Measurements from ENCODE around the gene PLPP7.

The PLPP7 gene

DNA sequence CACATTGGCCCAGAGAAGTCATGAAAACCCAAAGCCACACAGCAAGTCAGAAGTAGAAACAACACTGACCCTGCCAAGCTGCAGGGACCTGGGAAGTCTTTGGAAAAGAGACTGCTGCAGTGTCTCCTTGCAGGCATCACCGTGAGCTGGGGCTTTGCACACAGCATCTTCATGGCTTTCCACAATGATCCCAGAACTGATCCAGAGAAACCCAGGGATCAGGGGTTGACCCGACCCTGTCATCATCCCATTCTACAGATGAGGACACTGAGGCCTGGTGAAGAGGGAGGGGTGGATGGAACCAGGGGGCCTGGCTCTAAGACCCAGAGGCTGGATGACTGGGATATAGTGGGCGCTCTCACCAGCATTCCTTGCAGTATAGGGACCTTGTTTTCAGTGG is 8.9 kb upstream of the PLPP7 start:
- no peak for DNase-seq (ENCODE audit: low read depth in 4 of 4, low spot score in 1 of 4)

DNA sequence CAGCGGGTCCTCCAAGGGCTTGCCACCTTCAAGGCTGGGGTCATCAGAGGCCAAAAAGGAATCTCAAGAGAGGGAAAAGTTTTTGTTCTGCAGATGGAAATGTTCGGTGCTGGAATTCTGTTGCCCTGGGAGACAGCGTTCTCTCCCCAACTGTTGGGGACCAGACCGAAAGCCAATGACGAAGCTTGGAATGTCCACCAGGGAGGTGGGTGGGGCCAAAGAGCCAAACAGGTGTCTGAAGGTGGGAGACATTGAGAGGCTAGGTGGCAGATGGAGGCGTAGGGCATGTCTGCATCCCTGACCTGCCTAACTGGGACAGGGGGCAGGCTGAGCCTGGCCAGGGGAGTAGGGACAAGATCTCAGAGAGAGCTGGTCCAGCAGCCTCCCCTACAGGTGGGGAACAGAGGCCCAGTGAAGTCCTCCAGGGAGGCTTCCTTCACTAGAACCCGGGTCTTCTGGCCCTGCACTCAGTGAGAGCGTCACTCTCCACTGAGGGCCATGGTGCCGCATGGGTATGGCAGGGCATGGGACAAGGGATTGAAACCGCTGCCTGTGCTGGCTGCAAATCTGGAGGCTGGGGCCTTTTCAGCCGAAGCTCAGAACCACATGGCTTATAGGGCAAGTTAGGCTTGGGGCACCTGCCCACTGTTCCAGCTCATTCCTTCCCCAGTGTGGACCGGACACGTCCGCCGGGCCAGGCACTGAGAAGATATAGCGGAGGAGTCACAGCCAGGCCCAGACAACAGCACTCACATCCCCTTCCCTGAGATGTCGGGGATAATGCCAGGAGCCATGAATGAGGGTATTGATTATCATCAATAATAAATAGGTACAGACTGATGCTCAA is 8.2 kb upstream of the PLPP7 start:
- DNase-seq (ENCODE audit: low read depth in 4 of 4, low spot score in 1 of 4): no peak

DNA sequence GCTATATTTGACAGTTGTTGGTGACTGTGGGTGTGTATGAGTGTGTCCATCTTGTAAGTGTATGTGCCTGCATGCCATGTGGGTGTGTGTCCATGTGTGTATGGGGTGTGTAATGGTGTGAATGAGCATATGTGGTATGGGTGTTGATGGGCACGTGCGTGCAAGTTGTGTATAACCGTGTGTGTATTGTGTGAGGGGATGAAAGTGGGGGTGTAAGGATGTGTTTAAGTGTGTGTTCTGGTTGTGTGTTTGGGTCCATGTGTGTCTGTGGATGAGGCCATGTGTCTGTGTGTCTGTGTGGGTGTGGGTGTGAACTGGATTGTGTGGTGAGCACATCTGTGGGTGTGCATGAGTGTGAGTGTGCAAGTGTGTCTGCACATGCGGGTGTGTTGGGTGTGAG is 7.3 kb upstream of the PLPP7 start:
- DNase-seq (ENCODE audit: low read depth in 4 of 4, low spot score in 1 of 4): no peak

DNA sequence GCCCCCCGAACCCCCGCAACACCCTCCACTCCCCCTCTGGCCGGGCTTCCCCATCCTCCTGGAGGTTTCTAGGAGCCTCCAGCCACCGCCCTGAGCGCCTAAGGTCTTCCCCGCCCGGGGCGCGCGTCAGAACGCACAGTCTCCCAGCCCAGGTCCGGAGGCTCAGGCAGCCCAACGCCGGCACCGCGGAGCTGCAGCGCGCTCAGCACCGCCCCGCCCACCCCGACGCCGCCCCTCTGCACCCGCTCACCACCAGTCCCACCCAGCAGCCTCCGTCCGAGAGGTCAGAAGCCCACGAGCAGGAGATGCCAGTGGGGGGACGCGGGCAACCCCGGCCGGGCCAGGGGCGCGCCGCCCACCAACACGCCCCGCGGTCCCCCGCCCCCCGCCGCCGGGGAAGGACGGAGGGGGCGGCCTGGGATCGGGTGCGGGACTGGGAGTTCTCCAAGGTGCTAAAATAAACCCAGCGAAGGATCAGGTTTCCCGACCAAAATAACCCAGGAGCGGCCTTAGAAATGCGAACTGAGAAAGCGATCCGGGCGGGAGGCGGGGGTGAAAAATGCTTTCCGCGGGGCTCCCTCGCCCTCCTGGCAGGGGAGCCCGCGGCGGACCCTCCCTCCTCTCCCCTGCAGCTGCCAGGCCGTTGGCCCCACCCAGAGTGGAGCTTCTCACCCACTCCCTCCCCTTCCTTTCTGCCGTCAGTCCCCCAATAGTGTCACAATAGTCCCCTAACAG is 6.7 kb upstream of the PLPP7 start:
- no peak for DNase-seq (ENCODE audit: low read depth in 4 of 4, low spot score in 1 of 4)

DNA sequence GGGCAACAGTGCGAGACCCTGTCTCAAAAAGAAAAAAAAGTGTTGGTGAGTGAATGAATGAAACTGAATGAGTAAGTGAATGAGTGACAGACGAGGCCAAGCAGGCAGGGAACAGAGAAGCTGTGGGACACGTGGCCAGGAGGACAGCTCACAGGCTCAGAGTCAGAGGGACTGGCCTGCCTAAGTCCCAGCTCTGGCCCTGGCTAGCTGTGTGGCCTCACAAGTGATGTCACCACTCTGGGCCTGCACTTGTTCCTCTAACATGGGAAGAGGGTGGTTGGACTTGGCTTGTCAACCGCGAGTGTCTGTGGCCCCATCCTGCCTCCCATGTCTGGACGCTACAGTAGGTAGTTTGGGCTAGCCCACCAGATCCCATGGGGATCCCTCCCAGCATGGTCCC is 4.7 kb upstream of the PLPP7 start:
- DNase-seq (ENCODE audit: low read depth in 4 of 4, low spot score in 1 of 4): no peak

DNA sequence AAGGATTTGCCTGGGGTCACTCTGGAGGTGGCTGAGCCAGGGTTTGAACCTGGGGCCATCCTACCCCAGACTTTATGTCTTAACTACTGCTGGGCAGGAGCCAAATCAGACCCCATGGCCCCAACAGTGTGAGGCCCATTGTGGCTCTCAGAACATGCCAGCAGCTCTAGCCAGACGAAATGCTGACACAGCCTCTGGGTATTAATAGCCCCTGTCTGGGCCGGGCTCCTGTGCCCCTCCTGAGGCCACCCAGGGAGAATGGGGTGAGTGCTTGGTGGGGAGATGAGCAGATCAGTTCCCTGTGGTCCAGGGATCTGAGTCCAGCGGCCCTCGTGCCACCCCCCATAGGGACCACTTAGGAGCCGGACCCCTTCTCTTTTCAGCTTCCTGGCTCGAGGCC is 2.2 kb upstream of the PLPP7 start:
- DNase-seq (ENCODE audit: low read depth in 4 of 4, low spot score in 1 of 4): no peak

DNA sequence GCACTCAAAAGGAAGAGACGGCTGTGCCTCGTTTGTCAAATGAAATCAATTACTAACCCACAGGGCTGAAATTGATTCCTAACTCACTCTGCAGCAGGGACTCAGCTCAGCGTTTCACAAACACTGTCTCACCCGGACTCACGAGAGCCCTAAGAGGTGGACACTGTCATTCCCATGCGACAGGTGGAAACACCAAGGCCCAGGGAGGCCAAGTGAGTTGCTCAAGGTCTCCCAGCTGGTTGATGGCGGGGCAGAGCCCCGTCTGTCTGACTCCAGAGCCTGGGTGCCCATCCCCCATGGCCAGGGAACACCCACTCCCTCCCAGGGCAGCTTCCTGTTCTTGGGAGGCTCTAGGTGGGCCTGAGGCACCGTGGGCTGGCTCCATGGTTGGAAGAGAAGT is 1.3 kb upstream of the PLPP7 start:
- no peak for DNase-seq (ENCODE audit: low read depth in 4 of 4, low spot score in 1 of 4)

DNA sequence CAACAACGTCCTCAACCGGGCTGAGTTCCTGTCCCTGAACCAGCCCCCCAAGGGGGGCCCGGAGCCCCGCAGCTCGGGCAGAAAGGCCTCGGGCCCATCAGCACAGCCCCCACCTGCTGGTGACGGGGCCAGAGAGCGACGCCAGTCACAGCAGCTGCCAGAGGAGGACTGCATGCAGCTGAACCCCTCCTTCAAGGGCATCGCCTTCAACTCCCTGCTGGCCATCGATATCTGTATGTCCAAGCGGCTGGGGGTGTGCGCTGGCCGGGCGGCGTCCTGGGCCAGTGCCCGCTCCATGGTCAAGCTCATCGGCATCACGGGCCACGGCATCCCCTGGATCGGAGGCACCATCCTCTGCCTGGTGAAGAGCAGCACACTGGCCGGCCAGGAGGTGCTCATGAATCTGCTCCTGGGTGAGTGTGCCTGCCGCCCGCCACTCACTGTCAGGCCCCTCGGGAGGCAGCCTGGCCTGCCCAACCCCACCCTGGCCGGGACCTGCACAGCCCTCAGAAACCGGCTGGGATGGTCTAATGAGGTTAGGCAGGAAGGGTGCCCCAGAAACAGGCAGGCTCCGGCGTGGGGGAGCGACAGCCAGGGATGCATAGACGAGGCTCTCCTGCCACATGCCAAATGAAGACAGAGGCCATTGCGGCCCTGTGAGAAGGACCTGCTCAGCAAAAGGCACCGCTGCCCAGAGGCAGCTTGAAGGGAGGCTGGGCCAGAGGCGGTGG is 678 bp downstream of the PLPP7 start:
- DNase-seq (ENCODE audit: low read depth in 4 of 4, low spot score in 1 of 4): no peak

DNA sequence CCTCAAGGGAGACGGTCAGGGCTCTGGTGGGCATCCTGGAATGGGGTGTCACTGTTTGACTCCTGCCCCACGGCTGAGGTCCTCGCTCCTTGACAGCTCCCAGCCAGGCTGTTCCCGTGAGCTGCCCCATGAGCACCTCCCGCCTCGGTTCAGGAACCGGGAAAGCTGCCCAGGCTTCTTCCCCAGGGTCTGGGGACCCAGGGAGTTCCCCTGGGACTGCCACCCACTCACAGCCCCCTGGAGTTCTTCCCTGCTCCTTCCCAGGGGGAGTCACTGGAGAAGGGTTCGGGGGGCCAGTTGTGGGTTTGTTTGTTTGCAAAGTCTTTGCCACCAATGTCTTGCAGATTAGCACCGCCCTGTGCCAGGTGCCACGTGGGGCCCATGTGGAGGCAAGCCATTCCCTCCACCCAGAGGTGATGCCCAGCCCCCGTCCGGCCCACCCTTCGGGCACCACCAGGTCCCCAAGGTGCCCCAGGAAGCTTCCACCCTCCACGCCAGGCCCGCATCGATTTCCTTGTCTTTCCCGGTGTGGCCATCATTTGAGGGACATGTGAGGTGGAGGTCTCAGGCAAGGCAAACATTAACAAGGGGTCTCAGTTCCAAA is 1.3 kb downstream of the PLPP7 start:
- no peak for DNase-seq (ENCODE audit: low read depth in 4 of 4, low spot score in 1 of 4)

DNA sequence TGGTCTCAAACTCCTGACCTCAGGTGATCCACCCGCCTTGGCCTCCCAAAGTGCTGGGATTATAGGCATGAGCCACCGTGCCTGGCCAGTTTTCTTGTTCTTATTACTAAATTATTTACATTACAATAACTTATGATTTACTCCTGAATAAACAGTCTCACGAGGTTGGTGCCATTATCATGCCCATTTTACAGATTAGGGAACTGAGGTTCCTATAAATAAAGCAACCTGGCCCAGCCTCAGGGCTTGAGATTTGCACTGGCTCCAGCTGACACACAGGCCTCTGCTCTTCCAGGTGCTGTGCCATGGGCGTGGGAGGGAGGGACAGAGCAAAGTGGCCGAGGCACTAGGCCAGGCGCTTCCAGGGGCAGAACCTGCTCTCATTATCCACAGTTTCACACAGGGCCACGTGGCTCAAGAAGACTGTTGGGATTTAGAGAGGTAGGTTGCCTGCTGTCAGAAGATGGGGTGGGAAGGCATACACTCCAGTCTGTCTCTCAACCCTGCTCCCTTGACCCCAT is 2.3 kb downstream of the PLPP7 start:
- no peak for DNase-seq (ENCODE audit: low read depth in 4 of 4, low spot score in 1 of 4)

DNA sequence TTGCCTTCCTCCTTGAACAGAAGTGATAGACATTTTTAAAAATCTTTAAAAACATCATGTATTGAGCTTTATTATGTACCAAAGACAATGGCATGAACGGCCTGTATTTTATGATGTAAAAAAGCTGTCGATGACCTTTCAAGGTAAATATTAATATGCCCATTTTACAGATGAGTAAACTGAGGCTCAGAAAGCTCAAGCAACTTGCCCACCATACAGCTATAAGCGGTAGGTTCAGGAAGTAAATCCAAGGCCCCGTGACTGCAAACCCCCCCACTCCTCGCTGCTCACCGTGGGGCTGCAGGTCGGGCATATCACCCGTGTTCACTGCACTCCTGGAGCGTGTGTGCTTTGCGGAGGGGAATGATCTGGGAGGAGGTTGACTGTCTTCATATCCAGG is 3.4 kb downstream of the PLPP7 start:
- no peak for DNase-seq (ENCODE audit: low read depth in 4 of 4, low spot score in 1 of 4)

DNA sequence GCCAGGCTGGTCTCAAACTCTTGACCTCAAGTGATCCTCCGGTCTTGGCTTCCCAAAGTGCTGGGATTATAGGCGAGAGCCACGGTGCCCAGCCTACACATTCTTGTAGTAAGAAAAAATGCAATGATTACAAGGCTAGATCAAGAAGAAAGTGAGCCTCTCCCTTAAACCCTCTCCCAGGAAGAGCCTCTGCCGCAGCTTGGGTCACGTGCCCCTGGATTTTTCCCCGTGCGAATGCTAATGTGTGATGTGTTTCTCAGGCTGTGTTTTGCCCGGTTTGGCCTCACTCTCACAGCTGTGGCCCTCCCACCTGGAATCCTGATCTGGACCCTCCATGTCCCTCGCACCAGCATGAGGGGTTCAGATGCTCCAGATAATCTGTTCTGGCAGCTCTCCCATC is 6.9 kb downstream of the PLPP7 start:
- DNase-seq (ENCODE audit: low read depth in 4 of 4, low spot score in 1 of 4): no peak

DNA sequence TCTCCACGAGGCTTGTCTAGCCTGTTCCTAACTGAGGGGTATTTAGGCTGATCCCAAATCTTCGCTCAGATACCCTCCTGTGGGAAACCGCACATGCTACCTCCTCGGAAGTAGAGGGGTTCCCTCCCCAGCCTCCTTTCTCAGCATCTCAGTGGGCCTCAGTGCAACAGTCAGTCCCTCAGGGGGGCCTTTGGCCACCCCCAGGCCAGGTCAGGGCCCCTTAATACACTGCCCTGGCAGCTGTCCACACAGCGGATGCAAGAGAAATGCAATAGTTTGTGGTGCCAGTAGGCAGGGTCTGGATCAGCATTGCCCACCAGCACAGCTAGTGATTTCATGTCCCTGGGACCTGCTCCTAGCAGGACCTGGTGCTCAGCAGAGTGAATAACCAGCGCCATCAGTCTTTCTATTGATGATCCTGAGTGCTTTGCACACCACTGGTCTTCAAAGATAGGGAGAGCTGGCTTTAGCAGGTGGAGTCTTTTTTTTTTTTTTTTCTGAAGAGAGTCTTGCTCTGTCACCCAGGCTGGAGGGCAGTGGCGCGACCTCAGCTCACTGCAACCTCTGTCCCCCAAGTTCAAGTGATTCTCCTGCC is 7.5 kb downstream of the PLPP7 start:
- no peak for DNase-seq (ENCODE audit: low read depth in 4 of 4, low spot score in 1 of 4)

DNA sequence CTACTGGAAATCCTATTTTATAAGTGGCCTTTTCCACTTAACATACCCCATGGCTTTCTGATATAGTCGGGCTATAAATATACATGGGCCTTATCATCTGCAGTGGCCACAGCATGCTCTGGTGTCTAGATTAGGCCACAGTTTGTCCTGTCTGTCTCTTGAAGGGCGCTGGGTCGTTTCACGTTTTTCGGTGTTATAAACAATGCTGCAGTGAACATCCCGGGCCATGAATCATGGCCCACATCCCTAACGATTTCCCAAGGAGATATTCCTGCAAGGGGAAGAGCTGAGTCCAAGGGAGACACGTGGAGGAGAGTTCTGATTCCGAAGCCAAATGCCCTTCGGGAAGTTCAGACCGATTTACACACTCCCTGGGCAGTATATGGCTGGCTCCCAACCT is 8.4 kb downstream of the PLPP7 start:
- DNase-seq (ENCODE audit: low read depth in 4 of 4, low spot score in 1 of 4): no peak

DNA sequence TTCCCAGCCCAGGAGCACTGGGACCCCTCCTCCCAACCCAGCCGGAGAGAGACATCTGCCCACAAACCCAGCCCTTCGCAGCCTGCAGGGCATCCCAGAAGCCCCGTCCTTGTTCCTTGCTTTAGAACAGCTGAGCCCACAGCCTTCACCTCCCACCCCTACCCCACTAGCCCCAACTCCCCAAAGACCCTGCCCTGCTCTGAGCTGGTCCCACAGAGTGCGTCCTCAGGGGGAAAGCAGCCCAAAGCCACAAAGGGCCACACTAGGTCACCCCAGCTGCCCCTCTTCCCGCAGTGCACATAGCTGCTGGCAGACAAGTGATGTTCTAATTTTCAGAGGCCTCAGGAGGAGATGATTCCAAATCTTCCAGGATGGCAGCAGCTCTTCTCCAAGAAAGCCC is 8.8 kb downstream of the PLPP7 start:
- no peak for DNase-seq (ENCODE audit: low read depth in 4 of 4, low spot score in 1 of 4)

DNA sequence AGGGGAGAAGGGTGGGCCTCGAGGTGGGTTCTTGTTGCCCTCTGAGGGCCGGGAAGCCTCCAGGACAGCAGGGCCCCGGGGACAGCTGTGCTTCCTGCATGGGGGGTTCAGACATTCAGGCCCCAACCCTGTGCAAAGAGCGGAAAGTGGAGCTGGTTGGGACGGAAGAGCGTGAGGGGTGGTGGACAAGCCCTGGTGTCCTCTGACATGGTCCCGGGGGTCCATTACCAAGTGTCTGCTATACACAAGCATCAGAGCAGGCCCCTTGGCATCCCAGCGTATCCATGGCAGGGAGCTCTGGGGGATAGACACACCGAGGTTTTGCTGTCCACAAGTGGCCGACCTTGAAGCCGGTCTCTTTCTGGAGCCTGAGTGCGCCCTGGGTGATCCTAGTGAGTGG is 9.3 kb downstream of the PLPP7 start:
- DNase-seq (ENCODE audit: low read depth in 4 of 4, low spot score in 1 of 4): no peak

DNA sequence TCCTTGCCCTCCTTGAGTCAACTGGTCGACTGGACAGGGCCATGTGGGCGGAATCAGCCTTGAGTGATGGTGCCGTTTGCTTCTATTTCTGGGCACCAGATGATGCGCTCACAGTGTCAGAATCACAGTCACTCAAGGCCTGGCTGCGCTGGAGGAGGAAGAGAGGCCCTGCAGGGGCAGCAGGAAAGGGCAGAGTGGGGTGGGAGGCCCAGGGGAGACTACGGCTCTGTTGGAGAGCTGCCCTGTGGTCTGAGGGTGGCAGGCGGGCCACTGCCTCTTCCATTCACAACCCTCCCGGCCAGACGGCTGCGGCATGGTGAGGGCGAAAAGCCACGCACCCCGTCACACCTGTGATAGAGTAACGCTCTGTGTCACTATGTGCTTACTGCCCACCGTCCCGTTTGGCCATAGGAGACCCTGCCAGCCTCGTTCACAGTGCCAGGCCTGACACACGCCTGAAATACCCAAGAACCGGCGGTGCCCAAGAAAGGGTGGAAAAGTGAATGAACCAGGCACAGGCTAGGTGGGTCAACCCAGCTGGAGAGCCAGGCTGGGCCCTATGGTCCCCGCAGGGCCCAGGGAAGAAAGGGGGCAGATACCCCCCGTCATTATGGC is 9.9 kb downstream of the PLPP7 start:
- no peak for DNase-seq (ENCODE audit: low read depth in 4 of 4, low spot score in 1 of 4)

DNA sequence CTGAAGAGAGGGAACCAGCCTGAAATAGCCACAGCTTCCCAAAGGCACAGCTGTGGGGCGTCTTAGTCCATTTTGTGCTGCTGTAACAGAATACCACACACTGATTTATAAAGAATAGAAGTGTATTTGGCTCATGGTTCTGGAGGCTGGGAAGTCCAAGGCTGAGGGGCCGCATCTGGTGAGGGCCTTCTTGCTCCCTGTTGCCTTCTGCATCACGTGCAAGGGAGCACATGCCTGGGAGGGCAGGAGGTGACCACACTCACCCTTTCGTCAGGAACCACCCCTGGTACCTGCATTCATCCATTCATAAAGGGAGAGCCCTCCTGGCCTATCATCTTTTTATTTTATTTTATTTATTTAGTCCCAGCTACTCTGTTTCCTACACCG is 10.4 kb downstream of the PLPP7 start:
- DNase-seq (ENCODE audit: low read depth in 4 of 4, low spot score in 1 of 4): no peak

DNA sequence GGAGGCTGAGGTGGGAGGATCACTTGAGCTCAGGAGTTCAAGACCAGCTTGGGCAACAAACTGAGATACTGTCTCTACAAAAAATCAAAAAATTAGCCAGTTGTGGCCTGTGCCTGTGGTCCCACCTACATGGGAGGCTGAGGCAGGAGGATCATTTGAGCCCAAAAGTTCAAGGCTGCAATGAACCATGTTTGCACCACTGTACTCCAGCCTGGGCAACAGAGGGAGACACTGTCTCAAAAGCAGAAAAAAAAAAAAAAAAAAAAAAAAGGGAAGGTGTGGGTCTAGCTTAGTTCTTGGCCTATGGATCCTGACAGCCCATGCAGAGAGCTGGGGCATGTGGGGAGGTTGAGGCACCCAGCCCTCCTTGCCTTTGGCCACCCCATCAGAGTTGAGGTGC is 10.9 kb downstream of the PLPP7 start:
- DNase-seq (ENCODE audit: low read depth in 4 of 4, low spot score in 1 of 4): no peak

DNA sequence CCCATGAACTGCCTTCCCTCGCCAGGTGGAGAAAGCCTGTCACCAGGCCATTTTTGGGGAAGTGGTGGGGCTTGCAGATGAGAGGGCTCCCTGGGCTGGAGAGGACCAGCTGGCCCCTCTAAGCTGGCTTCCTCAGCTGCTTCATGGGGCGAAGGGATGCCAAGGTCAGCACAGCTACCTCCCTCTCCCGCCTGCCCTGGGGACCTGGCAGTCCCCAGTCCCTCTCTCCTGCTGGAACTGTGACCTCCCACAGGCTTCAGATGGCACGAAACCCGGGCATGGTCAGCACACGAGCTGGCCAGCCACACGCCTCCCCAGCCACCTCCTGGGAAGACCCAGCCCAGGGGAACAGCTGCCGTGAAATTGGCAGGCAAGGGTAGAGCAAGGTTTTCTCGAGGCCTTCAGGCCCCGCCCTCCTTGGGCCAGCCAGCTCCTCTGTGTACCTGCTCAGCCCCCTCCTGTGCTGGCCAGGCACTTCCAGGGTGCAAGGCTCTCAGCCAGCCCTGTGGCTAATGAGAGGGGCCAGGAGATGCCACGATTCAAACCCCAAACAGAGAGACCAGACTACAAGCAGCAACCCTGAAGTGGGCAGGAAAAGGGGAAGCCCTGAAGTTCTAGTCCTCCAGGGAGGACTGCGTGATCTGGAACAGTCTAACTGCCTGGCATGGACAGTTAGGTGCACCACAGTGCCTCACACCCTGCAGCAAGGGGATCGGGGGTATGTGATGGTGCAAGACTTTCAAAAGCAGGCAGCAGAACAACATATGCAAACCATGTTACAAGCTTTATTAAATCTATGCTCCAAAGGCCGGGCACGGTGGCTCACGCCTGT is 12.9 kb downstream of the PLPP7 start:
- DNase-seq (ENCODE audit: low read depth in 4 of 4, low spot score in 1 of 4): no peak

Measured in stimulated activated CD4-positive, alpha-beta T cell treated with anti-CD3 and anti-CD28 coated beads, Interleukin-1b, Interleukin-23, amount 100 ng/mL, for 24 hours (primary cell).